ENCODE data around the gene USP24.

Gene USP24

GRCh38 chr1:55067914-55068313, 147.2 kb downstream of the USP24 start:
- DNase-seq (ENCODE audit: low spot score) = no peak

- DNase-seq (ENCODE audit: low spot score) = no peak
These were observed 148.0 kb downstream of the USP24 start for GRCh38 chr1:55067022-55067778.

- no peak for DNase-seq (ENCODE audit: low spot score)
These were observed 149.5 kb downstream of the USP24 start for GRCh38 chr1:55065648-55066047.

- DNase-seq (ENCODE audit: low spot score) = no peak
These were observed 150.3 kb downstream of the USP24 start for GRCh38 chr1:55064861-55065263.

GRCh38 chr1:55064071-55064581, 151.0 kb downstream of the USP24 start:
- DNase-seq (ENCODE audit: low spot score) = no peak

GRCh38 chr1:55063577-55063942, 151.6 kb downstream of the USP24 start:
- no peak for DNase-seq (ENCODE audit: low spot score)

GRCh38 chr1:55062801-55063576, 152.2 kb downstream of the USP24 start:
- DNase-seq (ENCODE audit: low spot score) = no peak

GRCh38 chr1:55061706-55062321, 153.3 kb downstream of the USP24 start:
- DNase-seq (ENCODE audit: low spot score) = no peak

- no peak for DNase-seq (ENCODE audit: low spot score)
These were observed 154.0 kb downstream of the USP24 start for GRCh38 chr1:55061000-55061705.

GRCh38 chr1:55060133-55060999, 154.8 kb downstream of the USP24 start:
- no peak for DNase-seq (ENCODE audit: low spot score)

GRCh38 chr1:55059302-55060132, 155.6 kb downstream of the USP24 start:
- no peak for DNase-seq (ENCODE audit: low spot score)

- DNase-seq (ENCODE audit: low spot score) = no peak
These were observed 157.2 kb downstream of the USP24 start for GRCh38 chr1:55057956-55058298.

- DNase-seq (ENCODE audit: low spot score) = no peak
These were observed 157.8 kb downstream of the USP24 start for GRCh38 chr1:55057270-55057955.

- DNase-seq (ENCODE audit: low spot score) = no peak
These were observed 158.6 kb downstream of the USP24 start for GRCh38 chr1:55056632-55056992.

GRCh38 chr1:55055951-55056631, 159.1 kb downstream of the USP24 start:
- no peak for DNase-seq (ENCODE audit: low spot score)

GRCh38 chr1:55055084-55055882, 159.9 kb downstream of the USP24 start:
- no peak for DNase-seq (ENCODE audit: low spot score)

GRCh38 chr1:55054396-55054795, 160.8 kb downstream of the USP24 start:
- DNase-seq (ENCODE audit: low spot score) = no peak

GRCh38 chr1:55053265-55053954, 161.8 kb downstream of the USP24 start:
- DNase-seq (ENCODE audit: low spot score) = no peak

Measured in COLO829 (cell line).